ENCODE results near the gene SNX24. TPM values are rescaled to one million over a fixed set of nuclear protein-coding genes. Genes with fewer than 3 reads are reported as not detected.

The SNX24 gene
- total and polyA plus RNA-seq, 9 of the 15 experiments (the other 6 are each of a cell fraction or from before 2014, with no cell fraction given), result 5.3 to 10.1 (median 7.9) TPM

- TF ChIP-seq ZNF830 (CRISPR knock-in tag; IDR thresholded peaks at IDR 0.05), result no peak
- no peak for TF ChIP-seq KHSRP (IDR thresholded peaks at IDR 0.05)
- TF ChIP-seq SRSF1 (IDR thresholded peaks at IDR 0.05; ENCODE audit: low read depth, low read length), result no peak
- no peak for TF ChIP-seq HNRNPLL (IDR thresholded peaks at IDR 0.05; ENCODE audit: low read depth, low read length, poor library complexity, severe bottlenecking)
- no peak for TF ChIP-seq LCOR (CRISPR knock-in tag; IDR thresholded peaks at IDR 0.05)
- TF ChIP-seq CBX1 (IDR thresholded peaks at IDR 0.05; ENCODE audit: low read depth), result no peak
- TF ChIP-seq ZNF354B (CRISPR knock-in tag; IDR thresholded peaks at IDR 0.05), result no peak
- no peak for TF ChIP-seq HMG20A (CRISPR knock-in tag; conservative IDR thresholded peaks at IDR 0.05)
- TF ChIP-seq ZNF324 (CRISPR knock-in tag; IDR thresholded peaks at IDR 0.05), result no peak
- no peak for TF ChIP-seq ZBTB7A (IDR thresholded peaks at IDR 0.05; ENCODE audit: borderline replicate concordance, control insufficient read depth, low read depth, low read length)
- TF ChIP-seq ARHGAP35 (IDR thresholded peaks at IDR 0.05; ENCODE audit: partially characterized antibody), result peak; percentile 86
- TF ChIP-seq ZNF239 (CRISPR knock-in tag; IDR thresholded peaks at IDR 0.05), result no peak
- no peak for TF ChIP-seq PREB (CRISPR knock-in tag; IDR thresholded peaks at IDR 0.05)
- TF ChIP-seq RB1 (IDR thresholded peaks at IDR 0.05; ENCODE audit: low read depth), result no peak
- TF ChIP-seq ZSCAN32 (CRISPR knock-in tag; IDR thresholded peaks at IDR 0.05), result no peak
- TF ChIP-seq CBFA2T2 (conservative IDR thresholded peaks at IDR 0.05), result peak; percentile 81
- peak; percentile 86 for TF ChIP-seq DPF2 (IDR thresholded peaks at IDR 0.05)
- TF ChIP-seq SMARCA5 (IDR thresholded peaks at IDR 0.05), result no peak
- TF ChIP-seq SUPT5H (IDR thresholded peaks at IDR 0.05), result no peak
- TF ChIP-seq ILF3 (IDR thresholded peaks at IDR 0.05; ENCODE audit: borderline replicate concordance), result no peak
- TF ChIP-seq IFI16 (CRISPR knock-in tag; IDR thresholded peaks at IDR 0.05), result no peak
- TF ChIP-seq FOXP1 (CRISPR knock-in tag; IDR thresholded peaks at IDR 0.05), result no peak
- TF ChIP-seq SMAD4 (CRISPR knock-in tag; conservative IDR thresholded peaks at IDR 0.05), result peak; percentile 60; the same call in 1 of the 2 replicates
- TF ChIP-seq EP300 (IDR thresholded peaks at IDR 0.05; ENCODE audit: low read length), result peak; percentile 86
These were observed 96.9 kb downstream of the SNX24 start (continued) for GRCh38 chr5:122942164-122942914.
